GM18858 (cell line): ENCODE measurements around the gene RALGAPA2.

Experiments
- ATAC-seq: cut with Tn5 transposase; IDR thresholded peaks from one replicate; pipeline ENCODE4 v1.9.1; 2021; ENCODE audit not compliant: unreplicated experiment

Gene RALGAPA2

GRCh38 chr20:20344476-20344875 is 368.0 kb downstream of the RALGAPA2 start:
- ATAC-seq, result no peak

- no peak for ATAC-seq
These were observed 368.5 kb downstream of the RALGAPA2 start for GRCh38 chr20:20343932-20344331.
